Fibroblast of villous mesenchyme (primary cell): ENCODE data around the gene ATXN7L2. TPM values are rescaled to one million over a fixed set of nuclear protein-coding genes. Genes with fewer than 3 reads are reported as not detected.

Source experiments
- DNase-seq: peaks from one replicate; pipeline ENCODE4 v3.0.0-alpha.2; 2010; ENCODE audit warnings: low read depth
- H3K4me3 ChIP-seq: 2 replicates; pipeline ENCODE4 v1.5.1; 2011; ENCODE audit warnings: low read depth, mild to moderate bottlenecking, low read length
- CTCF ChIP-seq: IDR thresholded peaks from 2 replicates; pipeline ENCODE4 v1.5.1; 2012; ENCODE audit warnings: low read depth, mild to moderate bottlenecking, low read length; ENCODE audit not compliant: insufficient read depth
- total RNA-seq: library from RNA; depleted of rRNA; stranded (reverse); fragments of >200 nt; gene quantifications from 2 replicates; pipeline ENCODE4 v1.2.3, GENCODE V29; 2012

ATXN7L2 gene
- total RNA-seq, 1 donor: 4.7 TPM

GRCh38 chr1:109501644-109502363 is 18.1 kb downstream of the ATXN7L2 start:
- DNase-seq: no peak
- H3K4me3 ChIP-seq: no peak overlapping the region
- no peak for TF ChIP-seq CTCF

GRCh38 chr1:109502364-109502851 is 18.7 kb downstream of the ATXN7L2 start:
- H3K4me3 ChIP-seq: no peak overlapping the region
- no peak for TF ChIP-seq CTCF
- no peak for DNase-seq

GRCh38 chr1:109503935-109504334 is 20.2 kb downstream of the ATXN7L2 start:
- TF ChIP-seq CTCF: no peak
- no peak for DNase-seq
- H3K4me3 ChIP-seq: no peak overlapping the region

GRCh38 chr1:109504974-109505373 is 21.3 kb downstream of the ATXN7L2 start:
- H3K4me3 ChIP-seq: no peak overlapping the region
- DNase-seq: no peak
- TF ChIP-seq CTCF: no peak

GRCh38 chr1:109508001-109508872 is 24.5 kb downstream of the ATXN7L2 start:
- no peak overlapping the region for H3K4me3 ChIP-seq
- TF ChIP-seq CTCF: no peak
- no peak for DNase-seq

GRCh38 chr1:109508873-109509175 is 25.1 kb downstream of the ATXN7L2 start:
- no peak overlapping the region for H3K4me3 ChIP-seq
- TF ChIP-seq CTCF: no peak
- DNase-seq: no peak
